WTC11 (cell line): ENCODE data around the gene SLC18A2. TPM values are rescaled to one million over a fixed set of nuclear protein-coding genes. Genes with fewer than 3 reads are reported as not detected.
A peak's percentile ranks its signal among the peaks of the same experiment; 100 is the strongest.

Experiments
- ATAC-seq: fragments of 200-7000 bp; cut with Tn5 transposase; 2 replicates; pipeline ENCODE4 v1.10.0; 2021; ENCODE audit warnings: mild to moderate bottlenecking, moderate library complexity
- CTCF ChIA-PET: fragments of 300-600 bp; sonication (Branson Sonifier 250); formaldehyde crosslinking; loops from one replicate; lab custom pipeline; 2021; ENCODE audit warnings: antibody characterized with exemption; lab: Charles Lee
- POLR2A ChIA-PET: fragments of 350-600 bp; sonication (Branson Sonifier 250); formaldehyde crosslinking; loops from one replicate; lab custom pipeline; 2021; ENCODE audit warnings: antibody characterized with exemption; lab: Charles Lee
- DNase-seq: peaks from one replicate; pipeline ENCODE4 v3.0.0; 2021; ENCODE audit warnings: low spot score
- H3K27ac Mint-ChIP-seq: 2 replicates; pipeline ENCODE4 v1.8.0; 2021; ENCODE audit warnings: mixed read lengths
- H3K27me3 Mint-ChIP-seq: 2 replicates; pipeline ENCODE4 v1.8.0; 2021; ENCODE audit warnings: low read depth, mild to moderate bottlenecking, moderate library complexity, mixed read lengths
- H3K36me3 Mint-ChIP-seq: 2 replicates; pipeline ENCODE4 v1.8.0; 2021; ENCODE audit warnings: mixed read lengths
- H3K4me1 Mint-ChIP-seq: 2 replicates; pipeline ENCODE4 v1.8.0; 2022; ENCODE audit warnings: mixed read lengths
- H3K4me3 Mint-ChIP-seq: 2 replicates; pipeline ENCODE4 v1.8.0; 2021; ENCODE audit warnings: mild to moderate bottlenecking, moderate library complexity, mixed read lengths
- H3K9me3 Mint-ChIP-seq: 2 replicates; pipeline ENCODE4 v1.8.0; 2021; ENCODE audit warnings: mixed read lengths
- EMX1 ChIP-seq: fragments of 250-450 bp; sonication (Bioruptor Pico); IDR thresholded peaks from 2 replicates; pipeline ENCODE4 v1.8.0; 2021; ENCODE audit warnings: mild to moderate bottlenecking
- IRF2 ChIP-seq: sonication (generic); formaldehyde crosslinking; IDR thresholded peaks from 2 replicates; pipeline ENCODE4 v1.8.0; 2022; ENCODE audit warnings: low read depth, missing genetic modification reagents, borderline replicate concordance
- NR1H2 ChIP-seq: sonication (generic); formaldehyde crosslinking; IDR thresholded peaks from 2 replicates; pipeline ENCODE4 v1.9.0; 2021; ENCODE audit warnings: mild to moderate bottlenecking, moderate library complexity, missing genetic modification reagents
- NR3C1 ChIP-seq: sonication (generic); formaldehyde crosslinking; conservative IDR thresholded peaks from 2 replicates; pipeline ENCODE4 v1.8.1; 2023; ENCODE audit warnings: low read depth, mild to moderate bottlenecking, missing genetic modification reagents
- OVOL2 ChIP-seq: fragments of 250-450 bp; sonication (Bioruptor Pico); IDR thresholded peaks from 2 replicates; pipeline ENCODE4 v1.9.0; 2021; ENCODE audit warnings: mild to moderate bottlenecking, borderline replicate concordance
- RELA ChIP-seq: sonication (generic); formaldehyde crosslinking; IDR thresholded peaks from 2 replicates; pipeline ENCODE4 v1.8.1; 2022; ENCODE audit warnings: missing genetic modification reagents, mild to moderate bottlenecking, borderline replicate concordance
- SMAD4 ChIP-seq: sonication (generic); formaldehyde crosslinking; IDR thresholded peaks from 2 replicates; pipeline ENCODE4 v1.8.0; 2022; ENCODE audit warnings: mild to moderate bottlenecking, missing genetic modification reagents
- SOX15 ChIP-seq: fragments of 250-450 bp; sonication (Bioruptor Pico); IDR thresholded peaks from 2 replicates; pipeline ENCODE4 v1.9.0; 2021; ENCODE audit warnings: mild to moderate bottlenecking
- SP1 ChIP-seq: sonication (generic); formaldehyde crosslinking; conservative IDR thresholded peaks from 2 replicates; pipeline ENCODE4 v1.8.1; 2022; ENCODE audit warnings: missing genetic modification reagents
- TCF7 ChIP-seq: sonication (generic); formaldehyde crosslinking; IDR thresholded peaks from 2 replicates; pipeline ENCODE4 v1.8.0; 2022; ENCODE audit warnings: mild to moderate bottlenecking, low read depth, missing genetic modification reagents, moderate library complexity
- ZNF121 ChIP-seq: sonication (generic); formaldehyde crosslinking; IDR thresholded peaks from 2 replicates; pipeline ENCODE4 v1.8.0; 2023; ENCODE audit warnings: missing genetic modification reagents
- ZNF232 ChIP-seq: sonication (generic); formaldehyde crosslinking; IDR thresholded peaks from 2 replicates; pipeline ENCODE4 v1.8.0; 2022; ENCODE audit warnings: mild to moderate bottlenecking, missing genetic modification reagents
- ZNF317 ChIP-seq: sonication (generic); formaldehyde crosslinking; IDR thresholded peaks from 2 replicates; pipeline ENCODE4 v1.8.1; 2023; ENCODE audit warnings: low read depth, mild to moderate bottlenecking, moderate library complexity, missing genetic modification reagents, borderline replicate concordance
- ZNF671 ChIP-seq: fragments of 250-450 bp; sonication (Bioruptor Pico); IDR thresholded peaks from 2 replicates; pipeline ENCODE4 v1.8.0; 2021; ENCODE audit warnings: mild to moderate bottlenecking
- total RNA-seq: library from RNA; stranded (reverse); gene quantifications from 3 replicates; pipeline ENCODE4 v1.2.3, GENCODE V29; 2021
- TF ChIP-seq, protein P1 (sequence below): sonication (generic); formaldehyde crosslinking; conservative IDR thresholded peaks from 2 replicates; pipeline ENCODE4 v1.8.1; 2022; ENCODE audit warnings: mild to moderate bottlenecking, missing genetic modification reagents
- TF ChIP-seq, protein P2 (sequence below): sonication (generic); formaldehyde crosslinking; IDR thresholded peaks from 2 replicates; pipeline ENCODE4 v1.8.1; 2023; ENCODE audit warnings: mild to moderate bottlenecking, missing genetic modification reagents, moderate library complexity
- TF ChIP-seq, protein P3 (sequence below): sonication (generic); formaldehyde crosslinking; IDR thresholded peaks from 2 replicates; pipeline ENCODE4 v1.8.0; 2022; ENCODE audit warnings: mild to moderate bottlenecking, missing genetic modification reagents
- TF ChIP-seq, protein P4 (sequence below): fragments of 250-450 bp; sonication (Bioruptor Pico); IDR thresholded peaks from 2 replicates; pipeline ENCODE4 v1.9.0; 2021; ENCODE audit warnings: mild to moderate bottlenecking
- TF ChIP-seq, protein P5 (sequence below): sonication (generic); formaldehyde crosslinking; IDR thresholded peaks from 2 replicates; pipeline ENCODE4 v1.8.0; 2022; ENCODE audit warnings: mild to moderate bottlenecking, missing genetic modification reagents
- TF ChIP-seq, protein P6 (sequence below): sonication (generic); formaldehyde crosslinking; IDR thresholded peaks from 2 replicates; pipeline ENCODE4 v1.8.1; 2022; ENCODE audit warnings: missing genetic modification reagents, borderline replicate concordance

Gene SLC18A2
- total RNA-seq, 1 experiment from 2014 or later: 5.9 TPM

DNA sequence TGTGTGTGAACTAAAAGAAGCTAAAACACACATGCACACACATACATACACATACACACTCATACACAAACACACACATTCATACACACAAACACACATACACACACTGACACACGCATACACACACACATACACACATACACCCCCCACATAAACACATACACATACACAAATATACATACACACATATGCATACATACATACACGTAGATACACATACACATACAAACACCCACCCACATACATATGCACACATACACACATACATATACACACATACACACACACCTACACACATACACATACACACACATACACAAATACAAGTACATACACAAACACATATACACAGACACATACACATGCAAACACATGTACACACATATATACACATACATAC lies 28.0 kb downstream of the SLC18A2 start:
- no peak for TF ChIP-seq SMAD4 (CRISPR knock-in tag)
- no peak for TF ChIP-seq ZNF232 (CRISPR knock-in tag)
- TF ChIP-seq, protein P1, sequence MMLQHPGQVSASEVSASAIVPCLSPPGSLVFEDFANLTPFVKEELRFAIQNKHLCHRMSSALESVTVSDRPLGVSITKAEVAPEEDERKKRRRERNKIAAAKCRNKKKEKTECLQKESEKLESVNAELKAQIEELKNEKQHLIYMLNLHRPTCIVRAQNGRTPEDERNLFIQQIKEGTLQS (CRISPR knock-in tag): no peak
- no peak for TF ChIP-seq OVOL2 (CRISPR knock-in tag)
- no peak for TF ChIP-seq NR1H2
- no peak for TF ChIP-seq IRF2 (CRISPR knock-in tag)
- TF ChIP-seq SP1 (CRISPR knock-in tag): no peak
- no peak for TF ChIP-seq SOX15 (CRISPR knock-in tag)
- TF ChIP-seq, protein P2, sequence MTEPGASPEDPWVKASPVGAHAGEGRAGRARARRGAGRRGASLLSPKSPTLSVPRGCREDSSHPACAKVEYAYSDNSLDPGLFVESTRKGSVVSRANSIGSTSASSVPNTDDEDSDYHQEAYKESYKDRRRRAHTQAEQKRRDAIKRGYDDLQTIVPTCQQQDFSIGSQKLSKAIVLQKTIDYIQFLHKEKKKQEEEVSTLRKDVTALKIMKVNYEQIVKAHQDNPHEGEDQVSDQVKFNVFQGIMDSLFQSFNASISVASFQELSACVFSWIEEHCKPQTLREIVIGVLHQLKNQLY (CRISPR knock-in tag): no peak
- TF ChIP-seq NR3C1 (CRISPR knock-in tag): no peak
- TF ChIP-seq ZNF671 (CRISPR knock-in tag): no peak
- TF ChIP-seq ZNF121 (CRISPR knock-in tag): no peak
- no peak for TF ChIP-seq EMX1 (CRISPR knock-in tag)
- TF ChIP-seq, protein P3, sequence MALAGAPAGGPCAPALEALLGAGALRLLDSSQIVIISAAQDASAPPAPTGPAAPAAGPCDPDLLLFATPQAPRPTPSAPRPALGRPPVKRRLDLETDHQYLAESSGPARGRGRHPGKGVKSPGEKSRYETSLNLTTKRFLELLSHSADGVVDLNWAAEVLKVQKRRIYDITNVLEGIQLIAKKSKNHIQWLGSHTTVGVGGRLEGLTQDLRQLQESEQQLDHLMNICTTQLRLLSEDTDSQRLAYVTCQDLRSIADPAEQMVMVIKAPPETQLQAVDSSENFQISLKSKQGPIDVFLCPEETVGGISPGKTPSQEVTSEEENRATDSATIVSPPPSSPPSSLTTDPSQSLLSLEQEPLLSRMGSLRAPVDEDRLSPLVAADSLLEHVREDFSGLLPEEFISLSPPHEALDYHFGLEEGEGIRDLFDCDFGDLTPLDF (CRISPR knock-in tag): no peak
- TF ChIP-seq, protein P4, sequence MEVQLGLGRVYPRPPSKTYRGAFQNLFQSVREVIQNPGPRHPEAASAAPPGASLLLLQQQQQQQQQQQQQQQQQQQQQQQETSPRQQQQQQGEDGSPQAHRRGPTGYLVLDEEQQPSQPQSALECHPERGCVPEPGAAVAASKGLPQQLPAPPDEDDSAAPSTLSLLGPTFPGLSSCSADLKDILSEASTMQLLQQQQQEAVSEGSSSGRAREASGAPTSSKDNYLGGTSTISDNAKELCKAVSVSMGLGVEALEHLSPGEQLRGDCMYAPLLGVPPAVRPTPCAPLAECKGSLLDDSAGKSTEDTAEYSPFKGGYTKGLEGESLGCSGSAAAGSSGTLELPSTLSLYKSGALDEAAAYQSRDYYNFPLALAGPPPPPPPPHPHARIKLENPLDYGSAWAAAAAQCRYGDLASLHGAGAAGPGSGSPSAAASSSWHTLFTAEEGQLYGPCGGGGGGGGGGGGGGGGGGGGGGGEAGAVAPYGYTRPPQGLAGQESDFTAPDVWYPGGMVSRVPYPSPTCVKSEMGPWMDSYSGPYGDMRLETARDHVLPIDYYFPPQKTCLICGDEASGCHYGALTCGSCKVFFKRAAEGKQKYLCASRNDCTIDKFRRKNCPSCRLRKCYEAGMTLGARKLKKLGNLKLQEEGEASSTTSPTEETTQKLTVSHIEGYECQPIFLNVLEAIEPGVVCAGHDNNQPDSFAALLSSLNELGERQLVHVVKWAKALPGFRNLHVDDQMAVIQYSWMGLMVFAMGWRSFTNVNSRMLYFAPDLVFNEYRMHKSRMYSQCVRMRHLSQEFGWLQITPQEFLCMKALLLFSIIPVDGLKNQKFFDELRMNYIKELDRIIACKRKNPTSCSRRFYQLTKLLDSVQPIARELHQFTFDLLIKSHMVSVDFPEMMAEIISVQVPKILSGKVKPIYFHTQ (CRISPR knock-in tag): no peak
- TF ChIP-seq, protein P5, sequence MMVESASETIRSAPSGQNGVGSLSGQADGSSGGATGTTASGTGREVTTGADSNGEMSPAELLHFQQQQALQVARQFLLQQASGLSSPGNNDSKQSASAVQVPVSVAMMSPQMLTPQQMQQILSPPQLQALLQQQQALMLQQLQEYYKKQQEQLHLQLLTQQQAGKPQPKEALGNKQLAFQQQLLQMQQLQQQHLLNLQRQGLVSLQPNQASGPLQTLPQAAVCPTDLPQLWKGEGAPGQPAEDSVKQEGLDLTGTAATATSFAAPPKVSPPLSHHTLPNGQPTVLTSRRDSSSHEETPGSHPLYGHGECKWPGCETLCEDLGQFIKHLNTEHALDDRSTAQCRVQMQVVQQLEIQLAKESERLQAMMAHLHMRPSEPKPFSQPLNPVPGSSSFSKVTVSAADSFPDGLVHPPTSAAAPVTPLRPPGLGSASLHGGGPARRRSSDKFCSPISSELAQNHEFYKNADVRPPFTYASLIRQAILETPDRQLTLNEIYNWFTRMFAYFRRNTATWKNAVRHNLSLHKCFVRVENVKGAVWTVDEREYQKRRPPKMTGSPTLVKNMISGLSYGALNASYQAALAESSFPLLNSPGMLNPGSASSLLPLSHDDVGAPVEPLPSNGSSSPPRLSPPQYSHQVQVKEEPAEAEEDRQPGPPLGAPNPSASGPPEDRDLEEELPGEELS (CRISPR knock-in tag): no peak
- no peak for TF ChIP-seq TCF7

DNA sequence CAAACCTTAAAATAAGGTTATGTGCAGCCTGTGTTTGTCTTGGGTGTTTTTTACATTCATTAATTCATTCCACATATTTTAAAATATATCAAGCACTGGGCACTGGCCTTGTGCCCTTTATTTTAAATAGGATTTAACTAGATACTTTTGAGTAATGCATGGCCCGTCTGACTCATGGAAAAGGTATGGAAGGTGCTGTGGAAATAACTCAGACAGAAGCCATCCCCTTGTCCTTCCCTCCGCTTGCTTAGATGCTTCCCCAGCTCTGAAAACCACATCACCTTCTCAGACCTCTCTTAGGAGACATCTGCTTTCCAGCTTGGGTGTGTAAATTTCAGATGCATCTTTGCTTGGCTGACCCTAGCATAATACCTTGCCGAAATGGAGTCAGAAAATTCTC lies 30.5 kb downstream of the SLC18A2 start:
- no peak for TF ChIP-seq RELA (CRISPR knock-in tag)
- TF ChIP-seq NR3C1 (CRISPR knock-in tag): no peak
- TF ChIP-seq ZNF317: no peak
- TF ChIP-seq, protein P6, sequence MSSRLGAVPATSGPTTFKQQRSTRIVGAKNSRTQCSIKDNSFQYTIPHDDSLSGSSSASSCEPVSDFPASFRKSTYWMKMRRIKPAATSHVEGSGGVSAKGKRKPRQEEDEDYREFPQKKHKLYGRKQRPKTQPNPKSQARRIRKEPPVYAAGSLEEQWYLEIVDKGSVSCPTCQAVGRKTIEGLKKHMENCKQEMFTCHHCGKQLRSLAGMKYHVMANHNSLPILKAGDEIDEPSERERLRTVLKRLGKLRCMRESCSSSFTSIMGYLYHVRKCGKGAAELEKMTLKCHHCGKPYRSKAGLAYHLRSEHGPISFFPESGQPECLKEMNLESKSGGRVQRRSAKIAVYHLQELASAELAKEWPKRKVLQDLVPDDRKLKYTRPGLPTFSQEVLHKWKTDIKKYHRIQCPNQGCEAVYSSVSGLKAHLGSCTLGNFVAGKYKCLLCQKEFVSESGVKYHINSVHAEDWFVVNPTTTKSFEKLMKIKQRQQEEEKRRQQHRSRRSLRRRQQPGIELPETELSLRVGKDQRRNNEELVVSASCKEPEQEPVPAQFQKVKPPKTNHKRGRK (CRISPR knock-in tag): no peak
- DNase-seq (no peak), ATAC-seq (no peak)
- no peaks in the 10 kb centered on the region for H3K9me3 Mint-ChIP-seq
- H3K4me3 Mint-ChIP-seq: no peak overlapping the region
- peaks cover 5% of the 10 kb centered on the region; the same call in 1 of the 2 replicates for H3K4me1 Mint-ChIP-seq
- H3K27ac Mint-ChIP-seq: 0 out of 2 replicates have a peak overlapping the region, but pooled peaks have one; percentile 66
- ChIA-PET POLR2A (no interaction called here), CTCF (no interaction called here)
- H3K36me3 Mint-ChIP-seq: 0 out of 2 replicates have a peak, but pooled peaks cover 3% of the 10 kb centered on the region
- H3K27me3 Mint-ChIP-seq: no peaks in the 10 kb centered on the region

More for the DNA sequence above, 28.0 kb downstream of the SLC18A2 start:
- CTCF ChIA-PET: no interaction called here
- no peak overlapping the region for H3K4me3 Mint-ChIP-seq
- H3K4me1 Mint-ChIP-seq: peaks cover 5% of the 10 kb centered on the region; the same call in 1 of the 2 replicates
- no peaks in the 10 kb centered on the region for H3K27me3 Mint-ChIP-seq
- DNase-seq: no peak
- no peak for ATAC-seq
- H3K36me3 Mint-ChIP-seq: 0 out of 2 replicates have a peak, but pooled peaks cover 3% of the 10 kb centered on the region
- POLR2A ChIA-PET: no interaction called here
- H3K27ac Mint-ChIP-seq: no peak overlapping the region
- H3K9me3 Mint-ChIP-seq: no peaks in the 10 kb centered on the region
